ENCODE data around the gene IL1A. TPM values are rescaled to one million over a fixed set of nuclear protein-coding genes. Genes with fewer than 3 reads are reported as not detected.
A peak's percentile ranks its signal among the peaks of the same experiment; 100 is the strongest.

Gene IL1A
- polyA plus RNA-seq, 1 of the 3 experiments (the other 2 are of a cell fraction) = not detected

DNA sequence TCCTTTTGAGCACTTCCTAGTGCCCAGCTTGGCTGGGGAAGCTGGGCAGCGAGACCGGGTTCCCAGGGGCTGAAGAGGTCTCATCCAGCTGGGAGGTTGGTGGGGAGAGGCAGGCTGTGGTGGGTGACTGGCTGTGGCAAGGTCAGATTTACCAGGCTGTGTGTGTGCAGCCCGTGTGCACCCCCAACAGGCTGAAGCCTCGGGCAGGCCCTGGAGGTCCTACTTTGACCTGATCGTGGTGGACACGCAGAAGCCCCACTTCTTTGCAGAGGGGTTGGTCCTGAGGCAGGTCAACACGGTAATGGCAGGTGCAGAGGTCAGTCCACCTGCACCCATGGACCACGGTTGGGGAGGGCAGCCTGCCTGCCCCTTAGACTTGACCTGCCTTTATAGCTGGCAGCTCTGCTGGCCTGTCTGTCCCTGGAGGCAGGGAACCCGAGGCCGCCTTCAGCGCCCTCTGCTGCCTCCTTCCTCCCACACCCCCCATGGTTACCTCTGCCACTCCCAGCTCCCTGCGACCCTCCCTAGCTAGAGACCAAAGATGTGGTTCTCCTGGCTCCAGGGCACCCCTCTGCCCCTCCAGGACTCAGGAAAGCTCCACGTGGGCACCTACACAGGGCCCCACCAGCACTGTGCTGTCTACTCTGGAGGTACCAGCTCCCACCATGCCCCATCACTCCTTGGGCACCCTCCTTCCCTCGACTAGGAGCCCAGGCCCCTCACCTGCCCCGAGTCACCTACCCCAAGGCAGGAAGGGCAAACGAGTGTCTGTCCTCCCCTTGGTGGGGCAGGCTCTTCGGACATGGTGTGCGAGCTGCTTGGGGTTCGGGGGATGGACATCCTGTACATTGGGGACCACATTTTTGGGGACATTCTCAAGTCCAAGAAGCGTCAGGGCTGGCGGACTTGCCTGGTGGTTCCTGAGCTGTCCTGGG is 59.4 kb downstream of the IL1A start:
- Histone ChIP-seq H3K4me1 (ENCODE audit: control insufficient read depth in 1 of 2, insufficient read depth in 2 of 2, low read depth in 1 of 2, low read length in 1 of 2) (peaks cover 0 to 6% of the 10 kb centered on the region in 2 experiments; a peak in 1 of 4 replicates), H3K27ac (ENCODE audit: low read depth in 2 of 2, low read length in 1 of 2) (no peak overlapping the region), H2AFZ (ENCODE audit: low read depth) (no peak overlapping the region), H4K20me1 (ENCODE audit: insufficient read depth) (no peaks in the 10 kb centered on the region), H3K4me2 (no peak overlapping the region), H3K4me3 (ENCODE audit: low read depth in 2 of 2, low read length in 1 of 2) (no peak overlapping the region), H3K9me3 (no peaks in the 10 kb centered on the region), H3K27me3 (ENCODE audit: insufficient read depth) (no peaks in the 10 kb centered on the region), H3K36me3 (replicated peaks in 1 of 2; ENCODE audit: control insufficient read depth in 1 of 2, insufficient read depth in 2 of 2, low read length in 1 of 2) (no peaks in the 10 kb centered on the region), H3K9me2 (no peaks in the 10 kb centered on the region), H3F3A (replicated peaks; ENCODE audit: insufficient read depth) (no peaks in the 10 kb centered on the region), H3K79me2 (ENCODE audit: insufficient read depth) (no peaks in the 10 kb centered on the region), H3K9ac (no peak overlapping the region)
- POLR2A ChIA-PET = no interaction called here
- DNase-seq = no peak
- CTCF ChIA-PET = interaction anchor here (1.0 to 7.4 kb wide), 14 partner anchors 12 to 603 kb away, joined by 3 to 179 read pairs (median 12); partner anchors contain the start of gene SLC20A1
- TF ChIP-seq, protein P1, sequence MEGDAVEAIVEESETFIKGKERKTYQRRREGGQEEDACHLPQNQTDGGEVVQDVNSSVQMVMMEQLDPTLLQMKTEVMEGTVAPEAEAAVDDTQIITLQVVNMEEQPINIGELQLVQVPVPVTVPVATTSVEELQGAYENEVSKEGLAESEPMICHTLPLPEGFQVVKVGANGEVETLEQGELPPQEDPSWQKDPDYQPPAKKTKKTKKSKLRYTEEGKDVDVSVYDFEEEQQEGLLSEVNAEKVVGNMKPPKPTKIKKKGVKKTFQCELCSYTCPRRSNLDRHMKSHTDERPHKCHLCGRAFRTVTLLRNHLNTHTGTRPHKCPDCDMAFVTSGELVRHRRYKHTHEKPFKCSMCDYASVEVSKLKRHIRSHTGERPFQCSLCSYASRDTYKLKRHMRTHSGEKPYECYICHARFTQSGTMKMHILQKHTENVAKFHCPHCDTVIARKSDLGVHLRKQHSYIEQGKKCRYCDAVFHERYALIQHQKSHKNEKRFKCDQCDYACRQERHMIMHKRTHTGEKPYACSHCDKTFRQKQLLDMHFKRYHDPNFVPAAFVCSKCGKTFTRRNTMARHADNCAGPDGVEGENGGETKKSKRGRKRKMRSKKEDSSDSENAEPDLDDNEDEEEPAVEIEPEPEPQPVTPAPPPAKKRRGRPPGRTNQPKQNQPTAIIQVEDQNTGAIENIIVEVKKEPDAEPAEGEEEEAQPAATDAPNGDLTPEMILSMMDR (IDR thresholded peaks at IDR 0.05) = peak; percentile 31; the same call in 1 of the 2 replicates
- no peak for TF ChIP-seq RAD21 (IDR thresholded peaks at IDR 0.05; ENCODE audit: low read length)
- WGBS (ENCODE audit: low lambda C conversion rate) = 86% methylated on average over 9 of the region's 21 CpGs

DNA sequence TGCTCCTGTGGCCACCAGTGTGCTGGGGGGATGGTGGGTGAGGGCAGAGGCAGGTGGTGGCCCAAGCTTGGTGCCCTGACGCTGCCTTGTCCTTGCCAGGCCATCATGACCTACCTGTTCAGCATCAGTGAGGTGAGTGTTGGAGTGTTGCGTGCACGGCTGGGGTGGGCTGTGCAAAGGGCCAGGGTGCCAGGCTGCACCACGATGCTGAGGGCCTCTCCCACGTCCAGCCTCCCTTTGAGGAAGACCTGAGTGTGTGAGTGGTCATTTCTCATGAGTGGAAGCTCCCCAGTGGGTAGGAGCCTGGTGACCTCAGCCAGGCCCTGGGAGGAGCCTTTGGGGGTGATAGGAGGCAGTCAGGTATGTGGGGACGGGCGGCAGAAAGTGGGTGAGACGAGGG is 60.3 kb downstream of the IL1A start:
- Histone ChIP-seq H3K4me3 (ENCODE audit: low read depth in 2 of 2, low read length in 1 of 2) (no peak overlapping the region), H4K20me1 (ENCODE audit: insufficient read depth) (no peaks in the 10 kb centered on the region), H3K9me3 (no peaks in the 10 kb centered on the region), H3K4me2 (no peak overlapping the region), H3K9me2 (no peaks in the 10 kb centered on the region), H3K4me1 (ENCODE audit: control insufficient read depth in 1 of 2, insufficient read depth in 2 of 2, low read depth in 1 of 2, low read length in 1 of 2) (peaks cover 0 to 6% of the 10 kb centered on the region in 2 experiments; a peak in 1 of 4 replicates), H3K79me2 (ENCODE audit: insufficient read depth) (no peaks in the 10 kb centered on the region), H3F3A (replicated peaks; ENCODE audit: insufficient read depth) (no peaks in the 10 kb centered on the region), H2AFZ (ENCODE audit: low read depth) (no peak overlapping the region), H3K27ac (ENCODE audit: low read depth in 2 of 2, low read length in 1 of 2) (no peak overlapping the region), H3K27me3 (ENCODE audit: insufficient read depth) (no peaks in the 10 kb centered on the region; the same call in 1 of the 2 replicates), H3K36me3 (replicated peaks in 1 of 2; ENCODE audit: control insufficient read depth in 1 of 2, insufficient read depth in 2 of 2, low read length in 1 of 2) (no peaks in the 10 kb centered on the region), H3K9ac (no peak overlapping the region)
- TF ChIP-seq MEF2A (IDR thresholded peaks at IDR 0.05; ENCODE audit: borderline replicate concordance, low read depth) (no peak), EZH2phosphoT487 (IDR thresholded peaks at IDR 0.05; ENCODE audit: borderline replicate concordance, low read depth) (no peak), TEAD4 (IDR thresholded peaks at IDR 0.05; ENCODE audit: borderline replicate concordance, insufficient read depth) (no peak), JUND (IDR thresholded peaks at IDR 0.05) (no peak)
- TF ChIP-seq, protein P1 (IDR thresholded peaks at IDR 0.05) = no peak
- TF ChIP-seq, protein P2, sequence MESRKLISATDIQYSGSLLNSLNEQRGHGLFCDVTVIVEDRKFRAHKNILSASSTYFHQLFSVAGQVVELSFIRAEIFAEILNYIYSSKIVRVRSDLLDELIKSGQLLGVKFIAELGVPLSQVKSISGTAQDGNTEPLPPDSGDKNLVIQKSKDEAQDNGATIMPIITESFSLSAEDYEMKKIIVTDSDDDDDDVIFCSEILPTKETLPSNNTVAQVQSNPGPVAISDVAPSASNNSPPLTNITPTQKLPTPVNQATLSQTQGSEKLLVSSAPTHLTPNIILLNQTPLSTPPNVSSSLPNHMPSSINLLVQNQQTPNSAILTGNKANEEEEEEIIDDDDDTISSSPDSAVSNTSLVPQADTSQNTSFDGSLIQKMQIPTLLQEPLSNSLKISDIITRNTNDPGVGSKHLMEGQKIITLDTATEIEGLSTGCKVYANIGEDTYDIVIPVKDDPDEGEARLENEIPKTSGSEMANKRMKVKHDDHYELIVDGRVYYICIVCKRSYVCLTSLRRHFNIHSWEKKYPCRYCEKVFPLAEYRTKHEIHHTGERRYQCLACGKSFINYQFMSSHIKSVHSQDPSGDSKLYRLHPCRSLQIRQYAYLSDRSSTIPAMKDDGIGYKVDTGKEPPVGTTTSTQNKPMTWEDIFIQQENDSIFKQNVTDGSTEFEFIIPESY (IDR thresholded peaks at IDR 0.05; ENCODE audit: borderline replicate concordance, low read depth) = no peak
- TF ChIP-seq, protein P3, sequence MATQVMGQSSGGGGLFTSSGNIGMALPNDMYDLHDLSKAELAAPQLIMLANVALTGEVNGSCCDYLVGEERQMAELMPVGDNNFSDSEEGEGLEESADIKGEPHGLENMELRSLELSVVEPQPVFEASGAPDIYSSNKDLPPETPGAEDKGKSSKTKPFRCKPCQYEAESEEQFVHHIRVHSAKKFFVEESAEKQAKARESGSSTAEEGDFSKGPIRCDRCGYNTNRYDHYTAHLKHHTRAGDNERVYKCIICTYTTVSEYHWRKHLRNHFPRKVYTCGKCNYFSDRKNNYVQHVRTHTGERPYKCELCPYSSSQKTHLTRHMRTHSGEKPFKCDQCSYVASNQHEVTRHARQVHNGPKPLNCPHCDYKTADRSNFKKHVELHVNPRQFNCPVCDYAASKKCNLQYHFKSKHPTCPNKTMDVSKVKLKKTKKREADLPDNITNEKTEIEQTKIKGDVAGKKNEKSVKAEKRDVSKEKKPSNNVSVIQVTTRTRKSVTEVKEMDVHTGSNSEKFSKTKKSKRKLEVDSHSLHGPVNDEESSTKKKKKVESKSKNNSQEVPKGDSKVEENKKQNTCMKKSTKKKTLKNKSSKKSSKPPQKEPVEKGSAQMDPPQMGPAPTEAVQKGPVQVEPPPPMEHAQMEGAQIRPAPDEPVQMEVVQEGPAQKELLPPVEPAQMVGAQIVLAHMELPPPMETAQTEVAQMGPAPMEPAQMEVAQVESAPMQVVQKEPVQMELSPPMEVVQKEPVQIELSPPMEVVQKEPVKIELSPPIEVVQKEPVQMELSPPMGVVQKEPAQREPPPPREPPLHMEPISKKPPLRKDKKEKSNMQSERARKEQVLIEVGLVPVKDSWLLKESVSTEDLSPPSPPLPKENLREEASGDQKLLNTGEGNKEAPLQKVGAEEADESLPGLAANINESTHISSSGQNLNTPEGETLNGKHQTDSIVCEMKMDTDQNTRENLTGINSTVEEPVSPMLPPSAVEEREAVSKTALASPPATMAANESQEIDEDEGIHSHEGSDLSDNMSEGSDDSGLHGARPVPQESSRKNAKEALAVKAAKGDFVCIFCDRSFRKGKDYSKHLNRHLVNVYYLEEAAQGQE (IDR thresholded peaks at IDR 0.05; ENCODE audit: low read depth, low read length) = no peak
- 96% methylated on average over 5 of the region's 8 CpGs for WGBS (ENCODE audit: low lambda C conversion rate)
- no peak for DNase-seq
- ChIA-PET CTCF (interaction anchor here (1.6 to 7.4 kb wide), 4 partner anchors 25 to 602 kb away, joined by 3 to 179 read pairs (median 90); no protein-coding TSS in a partner anchor), POLR2A (no interaction called here)
